ENCODE measurements around the gene LSAMP.
A peak's percentile ranks its signal among the peaks of the same experiment; 100 is the strongest.

LSAMP gene

DNA sequence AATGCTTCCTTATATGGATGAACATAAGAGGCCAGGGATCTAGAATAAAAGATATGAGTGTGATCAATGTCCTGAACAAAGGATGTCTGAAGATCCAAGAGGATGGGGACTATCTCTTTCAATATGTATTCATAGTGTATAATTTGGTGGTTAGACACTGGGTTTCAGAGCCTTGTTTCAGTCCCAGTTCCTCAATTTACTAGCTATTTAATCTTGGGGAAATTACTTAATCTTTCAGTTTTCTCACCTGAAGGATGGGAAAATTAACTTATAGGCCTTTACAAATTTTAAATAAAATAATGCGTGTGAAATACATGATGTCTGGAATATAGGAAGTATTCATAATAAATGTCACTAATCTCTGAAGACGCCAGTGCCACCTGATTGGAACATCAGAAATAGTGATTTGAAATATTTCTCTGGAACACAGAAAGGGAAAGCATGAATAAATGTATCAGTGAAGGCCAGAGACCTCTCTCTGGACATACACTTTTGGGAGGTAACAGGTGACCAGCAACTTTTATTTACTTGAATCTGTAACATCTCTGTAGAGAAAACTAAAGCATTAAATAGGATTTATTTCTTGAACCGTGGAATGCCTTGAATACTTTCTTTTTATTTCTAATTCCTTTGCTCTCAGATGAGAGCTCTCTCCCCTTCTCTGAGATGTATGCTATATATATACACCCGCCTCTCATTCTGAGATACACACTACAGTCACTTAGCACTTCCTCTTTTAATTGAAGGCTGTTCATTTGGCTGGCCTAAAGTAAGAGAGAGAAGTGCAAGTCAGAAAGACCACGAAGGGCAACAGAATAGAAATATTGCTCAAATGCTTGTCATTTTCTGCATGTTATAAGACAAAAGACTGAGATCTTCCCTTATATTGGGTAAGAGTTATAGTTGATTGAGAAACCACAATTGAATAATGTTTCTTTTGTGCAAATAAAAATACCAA is 407.1 kb downstream of the LSAMP start:
- DNase-seq (ENCODE audit: low read depth, low spot score): no peak
- H3K27ac ChIP-seq: peak overlapping the region; percentile 17

DNA sequence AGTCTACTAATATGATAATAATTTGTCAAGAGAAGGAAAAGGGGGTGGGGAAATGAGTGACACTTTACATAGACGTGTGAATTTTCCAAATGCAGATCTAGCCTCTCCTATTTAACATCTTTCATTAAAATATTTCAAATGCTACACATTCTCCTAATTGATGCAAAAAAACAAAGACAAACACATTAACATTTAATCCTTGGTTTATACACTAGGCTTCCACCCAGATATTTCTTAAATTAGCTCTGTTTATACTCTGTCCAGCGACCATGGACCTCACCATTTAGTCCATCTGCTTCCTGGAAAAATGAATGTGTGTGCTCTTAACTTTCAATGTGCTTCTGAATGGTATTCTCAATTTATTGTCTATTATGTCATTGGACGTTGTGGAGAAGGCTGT is 409.9 kb downstream of the LSAMP start:
- H3K27ac ChIP-seq: no peak overlapping the region
- DNase-seq (ENCODE audit: low read depth, low spot score): no peak

DNA sequence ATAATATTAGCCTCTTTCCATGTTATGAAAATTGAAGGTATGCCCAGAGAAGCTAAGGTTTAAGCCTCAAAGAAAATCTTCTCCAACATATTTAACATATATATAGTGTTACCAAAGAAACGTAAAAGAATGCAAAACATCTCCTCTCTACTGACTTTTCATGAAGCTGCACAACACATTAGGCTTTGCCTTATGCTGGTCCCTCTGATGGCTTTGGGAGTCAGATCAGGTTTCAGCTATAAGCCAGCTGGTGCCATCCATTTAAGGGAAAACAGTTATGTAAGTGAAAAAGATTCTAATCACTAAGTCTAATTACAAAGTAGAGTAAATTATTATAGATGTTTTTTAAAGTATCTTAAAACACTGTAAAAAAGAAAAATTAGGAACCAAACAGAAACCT is 410.5 kb downstream of the LSAMP start:
- no peak overlapping the region for H3K27ac ChIP-seq
- DNase-seq (ENCODE audit: low read depth, low spot score): no peak

DNA sequence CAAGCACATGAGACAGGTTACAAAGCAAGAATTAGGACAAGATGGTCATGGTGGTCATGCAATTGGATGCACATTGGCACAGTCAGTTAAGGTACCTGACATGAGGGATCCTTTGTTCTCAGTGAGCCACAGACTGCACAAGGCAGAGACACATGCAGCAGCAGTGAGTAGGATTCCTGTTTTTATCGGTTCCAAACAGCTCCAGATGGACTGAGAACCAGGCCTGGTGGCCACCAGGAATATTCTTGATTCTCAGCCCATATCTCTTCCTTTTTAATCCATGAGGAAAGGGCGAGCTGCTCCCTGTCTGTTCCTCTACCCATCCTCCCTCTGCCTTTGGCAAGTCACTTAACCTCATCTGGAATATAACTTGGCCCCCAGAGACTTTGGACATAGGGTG is 411.2 kb downstream of the LSAMP start:
- no peak for DNase-seq (ENCODE audit: low read depth, low spot score)
- H3K27ac ChIP-seq: no peak overlapping the region

DNA sequence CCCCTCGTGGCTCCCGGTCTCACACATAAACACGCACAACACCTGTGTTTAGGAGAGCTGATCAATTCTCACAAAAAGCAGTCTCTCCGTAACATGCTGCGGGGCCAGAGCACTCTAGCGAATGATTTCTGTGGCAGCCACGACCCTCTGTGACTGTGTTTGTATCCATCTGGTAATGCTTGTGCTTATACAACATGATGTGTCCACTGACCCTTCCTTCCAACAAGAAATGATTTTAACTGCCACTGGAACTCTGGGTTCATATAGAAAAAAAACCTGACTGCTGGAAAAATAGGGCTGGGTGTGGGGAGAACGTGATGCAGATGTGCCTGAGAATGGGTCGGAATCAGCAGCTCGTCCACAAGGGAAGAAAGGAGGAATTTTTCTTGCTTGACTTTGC is 411.8 kb downstream of the LSAMP start:
- no peak overlapping the region for H3K27ac ChIP-seq
- no peak for DNase-seq (ENCODE audit: low read depth, low spot score)

DNA sequence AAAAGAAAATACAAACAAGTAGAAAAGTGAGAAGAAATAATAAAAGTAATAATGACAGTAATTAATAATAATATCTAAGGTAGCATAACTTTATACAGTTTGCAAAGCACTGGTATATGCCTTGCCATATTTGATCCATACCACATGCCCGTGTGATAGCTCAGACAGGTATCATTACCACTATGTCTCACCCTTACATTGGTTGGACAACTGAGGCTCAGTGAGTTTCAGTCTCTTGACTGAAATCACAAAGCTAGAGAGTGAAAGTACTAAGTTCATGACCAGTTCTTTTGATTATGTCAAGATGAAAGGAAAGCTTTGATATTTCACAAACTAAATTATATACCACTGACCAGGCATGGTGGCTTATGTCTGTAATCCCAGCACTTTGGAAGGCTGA is 413.1 kb downstream of the LSAMP start:
- DNase-seq (ENCODE audit: low read depth, low spot score): no peak
- no peak overlapping the region for H3K27ac ChIP-seq

DNA sequence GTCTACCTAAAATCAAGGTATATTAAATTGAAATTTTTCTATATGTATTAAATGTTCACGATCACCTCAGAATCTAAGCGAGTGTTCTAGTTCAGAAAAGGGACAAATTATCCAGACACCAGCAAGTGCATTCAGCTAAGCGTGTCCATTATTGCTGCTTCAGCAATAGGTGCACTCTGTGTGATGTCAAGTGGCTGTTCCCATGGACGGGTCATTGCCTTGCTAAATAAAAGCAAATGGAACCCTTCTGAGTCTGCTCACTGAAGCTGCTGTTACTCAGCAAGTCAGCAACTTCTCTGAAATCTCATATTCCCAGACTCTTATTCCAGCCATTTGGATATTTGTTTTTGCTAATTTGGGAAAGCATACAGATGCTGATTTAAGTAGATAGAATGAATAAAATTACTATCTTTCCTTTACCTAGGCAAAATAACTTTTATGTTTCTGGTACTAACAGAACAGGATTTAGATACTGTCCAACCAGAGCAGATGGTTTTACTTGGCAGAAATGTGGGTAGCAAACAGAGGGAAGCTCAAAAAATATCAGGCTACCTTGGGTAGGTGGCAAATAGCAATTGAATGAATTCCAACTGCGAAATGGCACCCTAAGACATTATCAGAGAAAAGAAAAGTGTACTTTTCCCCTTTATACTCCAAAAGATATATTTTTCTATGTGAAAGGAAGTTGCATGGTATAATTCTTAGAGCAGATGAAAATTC is 415.0 kb downstream of the LSAMP start:
- H3K27ac ChIP-seq: no peak overlapping the region
- DNase-seq (ENCODE audit: low read depth, low spot score): no peak

DNA sequence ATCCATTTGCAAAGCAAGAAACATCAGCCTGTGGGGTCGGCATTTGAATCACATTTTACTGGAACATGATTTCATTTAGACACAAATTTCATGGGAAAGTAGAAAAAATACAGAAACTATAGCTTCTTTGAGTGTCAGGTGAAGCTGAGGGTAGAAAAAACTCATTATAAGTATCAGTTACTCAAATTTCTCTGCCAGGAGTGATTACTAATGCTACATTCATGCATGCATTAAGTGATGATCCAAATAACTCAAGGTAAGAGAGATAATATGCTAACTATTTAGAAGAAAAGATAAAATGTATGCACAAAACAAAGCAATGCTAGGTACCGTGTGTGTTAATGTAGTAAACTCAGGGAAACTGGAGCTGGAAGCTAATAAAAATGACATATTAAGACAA is 416.0 kb downstream of the LSAMP start:
- no peak for DNase-seq (ENCODE audit: low read depth, low spot score)
- no peak overlapping the region for H3K27ac ChIP-seq

DNA sequence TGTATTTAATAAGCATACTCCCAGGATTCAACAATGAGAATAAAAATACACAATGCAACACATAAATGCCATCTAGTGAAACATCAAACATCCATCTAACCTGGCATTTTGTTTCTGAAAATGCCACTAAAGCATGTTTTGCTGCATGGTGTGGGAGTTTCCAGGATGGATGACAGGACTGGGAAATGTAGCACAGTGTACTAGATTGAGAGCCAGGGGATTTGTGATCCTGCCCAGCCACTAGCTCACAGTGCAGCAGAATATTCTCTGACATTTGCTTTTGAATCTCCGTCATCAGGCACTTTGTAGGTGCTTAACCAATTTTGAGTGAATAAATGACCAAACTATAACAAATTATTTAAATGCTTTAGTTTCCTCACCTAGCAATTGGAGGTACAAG is 417.1 kb downstream of the LSAMP start:
- no peak for DNase-seq (ENCODE audit: low read depth, low spot score)
- H3K27ac ChIP-seq: no peak overlapping the region

DNA sequence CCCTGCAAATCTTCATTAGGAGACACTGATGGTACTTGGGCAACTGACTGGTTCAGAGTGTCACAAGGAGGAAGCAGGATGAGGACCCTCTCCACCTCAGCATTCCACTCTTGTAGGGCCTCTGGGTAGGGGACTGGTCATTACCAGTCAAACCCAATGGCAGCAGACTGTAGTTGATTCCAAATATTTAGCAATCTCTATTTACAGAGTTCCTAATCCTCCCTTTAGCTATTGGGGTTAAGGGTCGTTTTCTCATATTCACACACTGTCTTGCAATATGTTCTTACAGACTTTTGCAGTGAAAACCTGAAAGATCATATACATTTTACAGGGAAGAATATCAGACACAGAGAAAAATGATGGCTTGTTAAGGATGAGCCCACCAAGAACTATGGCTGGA is 424.3 kb downstream of the LSAMP start:
- no peak for DNase-seq (ENCODE audit: low read depth, low spot score)
- H3K27ac ChIP-seq: peak overlapping the region; percentile 5

DNA sequence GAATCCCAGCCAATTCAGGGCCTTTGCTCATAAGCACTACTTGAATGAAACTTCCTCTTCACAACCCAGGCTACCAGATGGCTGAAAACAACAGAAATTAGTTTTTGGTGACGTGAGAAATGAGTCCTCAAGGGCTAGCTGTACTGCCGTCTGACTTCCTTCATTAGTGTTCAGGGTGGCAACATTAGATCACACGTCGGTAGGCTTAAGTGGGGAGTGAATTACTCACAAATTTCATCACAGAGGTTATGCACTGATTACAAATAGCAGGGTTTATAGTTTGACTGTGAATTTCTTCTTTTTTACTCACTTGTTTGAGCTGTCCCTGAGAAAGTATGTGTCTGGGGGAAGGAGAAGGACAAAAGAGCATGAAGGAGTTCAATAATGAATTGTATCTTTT is 424.8 kb downstream of the LSAMP start:
- no peak for DNase-seq (ENCODE audit: low read depth, low spot score)
- peak overlapping the region; percentile 5 for H3K27ac ChIP-seq

DNA sequence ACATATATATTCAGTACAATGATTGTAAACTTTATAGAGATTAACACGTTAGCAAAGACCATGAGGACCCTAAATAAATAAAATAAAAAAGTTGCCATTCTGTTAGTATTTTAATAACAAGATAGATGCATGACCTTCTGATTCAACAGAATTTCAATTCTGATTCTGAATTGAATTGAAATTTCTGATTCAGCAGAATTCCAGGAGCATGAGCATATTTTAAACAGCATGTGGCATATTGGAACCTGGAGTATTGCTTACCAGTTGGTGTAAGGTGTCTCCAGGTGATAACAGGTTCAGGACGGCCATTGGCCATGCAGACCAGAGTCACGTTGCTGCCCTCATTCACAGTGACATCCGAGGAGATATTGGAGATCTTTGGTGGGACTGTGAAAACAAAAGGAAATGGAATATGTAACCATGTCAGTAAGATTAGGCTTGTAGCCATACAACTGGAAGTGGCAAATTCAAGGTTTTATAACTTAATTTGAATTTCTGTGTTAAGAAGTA is 426.0 kb downstream of the LSAMP start:
- H3K27ac ChIP-seq: no peak overlapping the region
- DNase-seq (ENCODE audit: low read depth, low spot score): no peak

DNA sequence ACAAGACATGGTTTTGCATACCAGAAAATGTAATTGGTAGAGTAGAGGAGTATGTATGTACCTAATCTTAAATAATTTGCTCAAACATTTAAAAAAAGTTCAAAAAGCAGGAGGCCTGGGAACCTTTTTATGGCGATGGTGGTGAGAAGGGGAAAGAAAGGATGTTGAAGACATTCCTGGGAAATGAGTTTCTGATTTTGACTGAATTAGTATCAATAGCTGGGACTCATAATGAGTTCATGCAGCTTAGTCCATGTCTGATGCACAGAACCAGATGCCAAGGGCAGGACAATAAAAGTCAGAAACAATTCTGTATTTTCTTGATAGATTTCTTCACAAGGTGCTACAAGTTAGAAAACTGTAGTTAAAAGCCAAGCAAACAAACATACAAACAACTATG is 426.6 kb downstream of the LSAMP start:
- H3K27ac ChIP-seq: no peak overlapping the region
- DNase-seq (ENCODE audit: low read depth, low spot score): no peak

DNA sequence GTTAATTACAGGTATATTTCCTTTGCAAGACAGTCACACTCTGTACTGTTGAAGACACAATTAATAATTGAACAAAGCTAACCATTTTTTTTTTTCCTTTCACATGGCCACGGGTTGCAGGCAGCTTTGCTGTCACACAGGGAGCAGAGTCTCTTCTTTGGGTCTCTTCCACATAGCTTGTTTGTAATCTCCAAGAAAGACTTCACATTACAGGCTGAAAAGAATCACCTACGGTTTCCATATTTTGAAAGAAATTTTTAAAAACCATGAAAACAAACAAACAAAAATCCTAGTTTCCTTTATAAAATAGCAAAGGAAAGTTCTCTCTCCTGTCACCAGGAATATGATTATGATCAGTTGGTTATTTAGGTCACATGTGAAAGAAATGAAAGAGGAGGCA is 429.4 kb downstream of the LSAMP start:
- H3K27ac ChIP-seq: no peak overlapping the region
- DNase-seq (ENCODE audit: low read depth, low spot score): no peak

DNA sequence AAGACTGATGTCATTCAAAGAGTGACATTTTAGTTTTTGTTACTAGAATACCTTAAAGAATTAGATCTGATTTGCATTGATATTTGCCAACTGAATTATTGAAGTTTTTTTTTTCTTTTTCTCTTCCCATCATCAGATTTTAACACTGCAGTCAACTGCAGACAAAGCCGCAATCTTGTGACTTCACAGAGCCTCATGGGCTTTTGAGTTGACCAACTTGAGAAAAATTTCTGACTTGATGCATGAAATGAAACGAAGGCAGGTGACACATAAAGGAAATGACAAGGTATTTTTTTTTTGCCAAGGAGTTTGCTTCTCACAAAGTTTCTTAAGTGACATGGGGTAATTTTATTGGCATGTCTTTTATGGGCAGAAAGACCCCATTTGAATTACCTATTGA is 438.3 kb downstream of the LSAMP start:
- peak overlapping the region; percentile 19 for H3K27ac ChIP-seq
- no peak for DNase-seq (ENCODE audit: low read depth, low spot score)

DNA sequence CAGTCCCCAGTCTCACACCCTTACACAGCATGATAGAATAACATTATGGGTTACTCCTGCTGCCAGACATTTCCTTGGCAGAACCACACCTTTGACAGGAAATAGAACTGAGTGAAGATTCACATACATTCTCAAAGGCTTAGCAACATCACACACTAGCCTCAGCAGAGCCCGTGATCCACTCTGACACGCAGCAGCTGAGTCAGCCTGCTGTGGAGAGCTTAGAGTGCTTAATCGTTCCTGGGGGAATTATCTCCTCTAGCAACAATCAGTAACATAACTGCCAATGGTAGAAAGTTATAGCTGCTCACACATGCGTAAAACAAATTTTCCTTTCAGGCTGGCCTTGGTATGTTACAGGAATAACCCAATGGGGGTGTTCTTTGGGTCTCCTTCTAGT is 439.9 kb downstream of the LSAMP start:
- peak; percentile 83 for DNase-seq (ENCODE audit: low read depth, low spot score)
- H3K27ac ChIP-seq: peak overlapping the region; percentile 85

DNA sequence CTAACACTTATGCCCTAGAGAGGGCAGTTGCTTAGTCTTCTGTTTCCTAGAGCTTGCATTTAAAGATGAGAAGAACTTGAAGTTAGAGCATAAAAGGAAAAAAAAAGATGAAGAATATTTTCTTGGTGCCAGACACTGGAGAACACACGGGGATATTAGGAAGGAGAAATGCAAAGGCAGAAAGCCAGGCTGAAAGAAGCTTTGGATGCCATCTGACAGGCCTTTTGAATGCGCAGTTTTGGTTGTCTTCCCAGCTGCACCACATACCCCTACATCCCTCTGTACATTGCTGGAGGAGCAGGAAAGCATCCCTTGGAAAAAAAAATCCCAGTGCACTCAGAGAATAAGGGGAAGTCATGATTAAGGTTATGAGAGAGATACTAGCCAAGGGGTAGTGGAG is 443.1 kb downstream of the LSAMP start:
- H3K27ac ChIP-seq: no peak overlapping the region
- DNase-seq (ENCODE audit: low read depth, low spot score): no peak

DNA sequence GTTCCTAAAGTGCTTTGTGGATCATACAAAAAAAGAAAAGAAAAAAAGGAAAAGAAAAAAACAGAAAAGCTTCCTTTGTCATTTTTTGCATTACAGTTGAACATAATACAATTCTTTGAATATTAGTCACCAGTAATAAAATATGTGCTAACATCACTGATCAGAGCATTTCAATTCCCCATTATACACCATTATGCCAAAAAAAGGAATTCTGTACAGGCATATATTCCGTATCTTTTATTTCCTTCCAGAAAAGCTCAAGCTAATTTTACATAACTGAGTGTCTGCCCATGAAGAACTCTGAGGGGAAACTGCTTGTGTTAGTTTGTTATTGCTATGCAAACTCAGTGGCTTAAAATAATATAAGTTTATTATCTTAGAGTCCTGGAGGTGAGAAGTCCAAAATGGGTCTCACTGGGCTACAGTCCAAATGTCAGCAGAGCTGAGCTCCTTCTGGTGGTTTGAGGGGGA is 444.1 kb downstream of the LSAMP start:
- H3K27ac ChIP-seq: peak overlapping the region; percentile 70
- no peak for DNase-seq (ENCODE audit: low read depth, low spot score)

DNA sequence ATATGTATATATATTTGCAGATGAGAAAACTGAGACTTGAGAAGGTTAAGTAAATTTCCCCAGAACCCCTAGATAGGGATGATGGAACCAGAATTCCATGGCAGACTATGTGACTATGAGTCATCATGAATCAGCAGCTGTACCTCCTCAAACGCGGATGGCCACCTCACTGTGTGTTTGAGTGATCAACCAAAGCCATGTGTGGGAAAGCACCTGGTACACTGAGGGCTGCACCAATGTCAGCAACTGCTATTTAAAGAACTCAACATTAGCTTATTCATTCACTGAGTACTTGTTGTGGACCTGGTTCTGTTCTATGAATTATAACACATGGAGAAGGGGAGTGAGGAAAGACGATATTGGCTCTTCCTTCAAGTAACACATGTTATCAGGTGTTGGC is 445.0 kb downstream of the LSAMP start:
- peak; percentile 80 for DNase-seq (ENCODE audit: low read depth, low spot score)
- H3K27ac ChIP-seq: peak overlapping the region; percentile 70

DNA sequence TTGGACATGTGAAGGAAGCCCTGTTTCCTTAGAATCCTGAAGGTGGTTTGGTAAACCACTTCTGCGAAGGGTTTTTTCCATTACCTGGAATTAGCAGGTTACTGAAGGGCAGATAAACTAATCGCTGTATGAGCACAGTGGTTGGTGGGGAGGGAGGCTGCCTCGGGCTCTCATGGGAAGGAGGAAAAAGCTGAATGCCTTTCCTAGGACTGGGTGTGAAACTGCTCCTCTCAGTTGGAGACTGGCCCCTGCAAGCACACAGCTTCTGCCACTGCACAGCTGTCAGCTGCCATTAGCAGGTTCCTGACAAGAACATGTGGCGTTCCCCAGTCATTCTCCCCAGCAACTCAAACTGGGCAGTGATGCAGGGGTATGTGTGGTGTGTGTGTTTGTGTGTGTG is 445.7 kb downstream of the LSAMP start:
- DNase-seq (ENCODE audit: low read depth, low spot score): no peak
- peak overlapping the region; percentile 70 for H3K27ac ChIP-seq

DNA sequence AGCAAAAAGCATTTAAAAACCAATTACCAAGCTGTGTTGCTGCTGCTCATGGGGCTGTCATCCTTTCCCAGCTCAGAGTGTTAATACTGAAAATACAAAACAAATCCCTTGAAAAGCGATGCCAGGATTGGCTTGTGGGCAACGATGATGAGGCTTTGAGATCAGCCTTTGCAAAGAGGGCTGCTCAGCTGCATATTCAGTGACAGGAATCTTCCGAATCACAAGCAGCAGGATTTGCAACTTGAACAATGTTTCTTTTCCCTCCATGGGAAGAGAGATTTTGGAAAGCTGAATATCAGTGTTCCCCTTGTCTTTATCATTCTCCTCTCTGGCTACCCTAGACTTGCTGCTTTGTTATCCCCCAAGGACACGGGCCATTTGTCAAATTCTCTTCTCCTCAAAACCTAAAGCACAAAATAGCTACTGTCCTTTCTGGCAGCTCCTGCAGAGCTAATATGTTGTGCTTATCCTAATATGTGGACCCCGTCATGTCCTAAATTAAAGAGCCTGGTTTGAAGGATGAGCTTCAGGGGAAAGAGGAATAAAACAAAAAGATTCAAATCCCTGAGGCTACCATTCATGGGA is 446.2 kb downstream of the LSAMP start:
- H3K27ac ChIP-seq: no peak overlapping the region
- no peak for DNase-seq (ENCODE audit: low read depth, low spot score)
